Skeletal muscle satellite cell (primary cell): Measurements from ENCODE around the gene SHISA2.

ENCODE experiments used
- H3K27me3 ChIP-seq: 2 replicates; pipeline ENCODE4 v1.7.0; 2013; ENCODE audit warnings: low read length; ENCODE audit not compliant: control insufficient read depth, insufficient read depth
- H3K36me3 ChIP-seq: 2 replicates; pipeline ENCODE4 v1.7.0; 2013; ENCODE audit warnings: mild to moderate bottlenecking, control low read depth, low read length; ENCODE audit not compliant: insufficient read depth
- H3K4me1 ChIP-seq: 2 replicates; pipeline ENCODE4 v1.7.0; 2013; ENCODE audit warnings: low read length; ENCODE audit not compliant: control insufficient read depth, insufficient read depth
- H3K4me2 ChIP-seq: 2 replicates; pipeline ENCODE4 v1.7.0; 2013; ENCODE audit warnings: mild to moderate bottlenecking, low read length
- H3K4me3 ChIP-seq: 2 replicates; pipeline ENCODE4 v1.7.0; 2013; ENCODE audit warnings: low read length
- H3K9ac ChIP-seq: 2 replicates; pipeline ENCODE4 v1.7.0; 2013; ENCODE audit warnings: mild to moderate bottlenecking, low read depth, low read length, moderate library complexity
- H3K9me3 ChIP-seq: replicated peaks from 2 replicates; pipeline ENCODE4 v1.7.0; 2013; ENCODE audit warnings: mild to moderate bottlenecking, control low read depth, low read length

SHISA2 gene

DNA sequence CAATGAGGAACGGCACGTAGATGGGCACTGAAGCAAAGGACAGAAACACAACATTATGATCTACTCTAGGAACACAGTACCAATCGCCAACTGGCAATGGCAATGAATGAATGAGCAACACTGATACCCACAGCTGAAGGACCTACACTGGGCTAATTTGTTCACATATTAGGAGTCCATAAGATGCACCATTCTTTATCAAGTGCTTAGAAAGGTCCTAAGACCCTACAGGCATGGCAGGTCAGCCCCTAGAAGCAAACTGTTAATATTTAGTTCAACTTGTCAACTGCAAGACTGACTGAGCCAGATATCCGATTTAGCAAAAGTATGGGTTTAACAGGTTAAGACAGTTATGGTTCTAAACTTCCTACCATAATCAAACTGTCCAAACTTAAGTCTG, 4.8 kb downstream of the SHISA2 start:
- Histone ChIP-seq H3K4me2 (no peak overlapping the region), H3K36me3 (peaks cover 3% of the 10 kb centered on the region), H3K4me1 (no peaks in the 10 kb centered on the region), H3K27me3 (peaks cover 22% of the 10 kb centered on the region), H3K9me3 (no peaks in the 10 kb centered on the region), H3K9ac (no peak overlapping the region), H3K4me3 (no peak overlapping the region)

DNA sequence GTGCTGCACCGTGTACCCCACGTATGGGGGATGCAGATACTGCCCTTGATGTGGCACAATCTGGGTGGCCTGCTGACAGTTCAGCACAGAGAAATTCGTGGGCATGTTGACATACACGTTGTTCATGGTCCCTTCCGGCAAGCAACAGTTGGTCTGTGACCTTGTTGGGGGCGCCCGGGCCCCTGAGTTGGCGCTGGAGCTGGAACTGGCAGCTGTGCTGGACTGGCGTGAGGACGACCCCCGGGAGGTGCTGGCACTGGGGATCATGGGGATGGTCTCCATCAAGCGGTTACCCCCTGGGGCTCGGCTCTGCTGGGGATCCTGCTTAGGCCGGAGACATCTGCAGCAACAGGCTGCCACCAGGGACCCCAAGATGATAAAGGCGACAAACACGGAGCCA, 5.2 kb downstream of the SHISA2 start:
- no peak overlapping the region for H3K4me2 ChIP-seq
- peaks cover 22% of the 10 kb centered on the region for H3K27me3 ChIP-seq
- H3K4me1 ChIP-seq, result no peaks in the 10 kb centered on the region
- no peak overlapping the region for H3K9ac ChIP-seq
- H3K9me3 ChIP-seq, result no peaks in the 10 kb centered on the region
- no peak overlapping the region for H3K4me3 ChIP-seq
- H3K36me3 ChIP-seq, result peaks cover 3% of the 10 kb centered on the region

DNA sequence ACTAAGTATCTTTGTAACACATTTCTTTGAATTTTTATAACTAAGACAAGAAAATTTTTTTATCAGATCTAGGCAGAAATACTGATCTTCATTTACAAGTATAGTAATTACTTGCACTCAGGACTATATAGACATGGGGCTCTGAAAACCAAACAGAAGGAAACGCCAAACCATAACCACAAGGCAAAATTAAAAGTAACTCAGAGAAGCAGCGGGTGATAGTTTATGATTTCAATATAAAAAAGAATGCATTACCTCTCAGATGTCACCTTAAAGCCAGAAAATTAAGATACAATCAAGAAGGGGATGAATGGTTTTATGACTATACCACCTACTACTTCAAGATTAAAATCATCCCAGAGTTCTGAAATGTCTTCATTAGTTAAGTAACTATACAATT, 6.7 kb downstream of the SHISA2 start:
- H3K9ac ChIP-seq, result no peak overlapping the region
- H3K9me3 ChIP-seq, result no peaks in the 10 kb centered on the region
- H3K36me3 ChIP-seq, result peaks cover 3% of the 10 kb centered on the region
- no peak overlapping the region for H3K4me2 ChIP-seq
- H3K4me1 ChIP-seq, result no peaks in the 10 kb centered on the region
- no peak overlapping the region for H3K4me3 ChIP-seq
- H3K27me3 ChIP-seq, result peaks cover 15% of the 10 kb centered on the region

DNA sequence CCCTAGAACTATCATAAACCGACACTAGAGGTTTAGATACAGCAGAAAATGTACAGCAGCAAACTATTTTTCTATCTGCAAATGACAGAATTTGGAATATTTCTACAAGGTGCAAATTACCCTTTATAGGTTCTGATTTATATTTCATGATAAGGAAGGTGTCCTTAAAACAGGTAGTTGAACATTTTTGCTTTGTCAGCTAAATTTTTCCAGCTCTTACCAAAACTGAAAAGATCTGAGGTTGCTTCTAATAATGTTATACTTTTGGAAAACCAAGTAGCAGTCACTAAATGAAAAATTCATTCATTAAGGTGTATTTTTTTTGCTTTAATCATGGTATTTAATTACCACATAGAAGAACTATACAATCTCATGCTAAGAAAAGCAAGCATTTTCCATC, 9.0 kb downstream of the SHISA2 start:
- Histone ChIP-seq H3K4me1 (no peaks in the 10 kb centered on the region), H3K36me3 (peaks cover 3% of the 10 kb centered on the region), H3K9me3 (no peaks in the 10 kb centered on the region), H3K9ac (no peak overlapping the region), H3K4me3 (no peak overlapping the region), H3K4me2 (no peak overlapping the region), H3K27me3 (no peaks in the 10 kb centered on the region)

DNA sequence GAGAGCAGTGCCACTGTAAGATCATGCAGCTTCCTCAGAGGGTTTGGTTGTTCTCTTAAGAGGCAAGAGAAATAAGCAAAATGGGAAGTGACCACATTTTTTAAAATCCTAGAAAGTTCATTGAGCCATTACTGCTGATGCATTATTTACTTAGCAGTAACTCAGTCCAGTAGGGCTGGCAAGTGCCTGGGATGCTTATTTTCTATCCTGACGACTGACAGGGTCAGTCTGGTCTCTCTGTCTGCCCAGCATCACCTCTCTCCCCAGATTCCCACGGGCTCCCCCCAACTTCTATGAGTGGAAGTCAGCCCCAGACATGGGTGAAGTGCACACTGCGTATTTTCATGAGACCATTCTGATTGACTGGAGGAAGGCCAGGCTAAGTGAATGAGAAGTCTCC, 10.4 kb downstream of the SHISA2 start:
- no peak overlapping the region for H3K9ac ChIP-seq
- H3K4me3 ChIP-seq, result no peak overlapping the region
- no peak overlapping the region for H3K4me2 ChIP-seq
- H3K27me3 ChIP-seq, result no peaks in the 10 kb centered on the region
- no peaks in the 10 kb centered on the region for H3K36me3 ChIP-seq
- no peaks in the 10 kb centered on the region for H3K9me3 ChIP-seq
- H3K4me1 ChIP-seq, result no peaks in the 10 kb centered on the region

DNA sequence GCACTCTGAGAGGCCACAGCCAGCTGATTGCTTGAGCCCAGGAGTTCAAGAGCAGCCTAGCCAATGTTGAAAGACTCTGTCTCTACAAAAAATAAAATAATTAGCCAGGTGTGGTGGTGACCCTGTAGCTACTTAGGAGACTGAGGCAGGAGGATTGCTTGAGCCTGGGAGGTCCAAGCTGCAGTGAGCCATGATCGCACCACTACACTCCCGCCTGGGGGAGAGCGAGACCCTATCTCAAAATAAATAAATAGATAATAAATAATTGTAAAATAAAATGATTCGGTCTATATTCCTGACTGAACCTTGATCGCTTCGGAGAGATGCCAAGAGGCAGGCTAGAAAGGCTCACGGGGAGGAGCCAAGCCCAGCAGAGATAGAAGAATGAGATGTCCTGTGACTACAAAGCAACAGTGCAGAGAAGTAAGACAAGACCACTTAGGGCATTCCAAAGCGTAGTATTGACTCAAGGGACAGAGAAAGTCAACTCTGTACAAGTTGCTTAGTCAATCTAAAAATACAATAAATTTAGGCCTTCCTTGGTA, 12.8 kb downstream of the SHISA2 start:
- Histone ChIP-seq H3K36me3 (no peaks in the 10 kb centered on the region), H3K9ac (no peak overlapping the region), H3K4me2 (no peak overlapping the region), H3K9me3 (no peaks in the 10 kb centered on the region), H3K4me1 (no peaks in the 10 kb centered on the region), H3K4me3 (no peak overlapping the region), H3K27me3 (no peaks in the 10 kb centered on the region)

DNA sequence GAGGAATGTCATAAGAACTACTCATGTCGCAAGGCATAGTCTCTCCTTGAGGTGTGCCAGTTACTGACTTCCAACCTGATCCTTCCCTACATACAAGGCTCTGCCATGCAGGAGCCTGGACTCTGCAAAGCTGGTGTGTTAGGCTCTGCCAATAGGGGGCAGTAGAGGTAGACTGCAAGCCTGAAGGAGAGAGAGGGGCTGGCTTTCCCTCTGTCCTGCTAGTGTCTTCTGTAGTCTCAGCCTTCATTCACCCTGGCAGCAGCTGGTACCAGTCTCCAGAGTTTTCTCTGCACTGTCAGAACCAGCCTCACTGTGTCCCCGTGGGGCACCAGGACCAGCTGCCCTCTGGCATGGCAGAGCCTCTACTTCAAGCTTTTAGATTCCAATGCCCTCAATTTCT, 14.5 kb downstream of the SHISA2 start:
- H3K4me1 ChIP-seq, result no peaks in the 10 kb centered on the region
- no peak overlapping the region for H3K4me2 ChIP-seq
- H3K4me3 ChIP-seq, result no peak overlapping the region
- H3K9ac ChIP-seq, result no peak overlapping the region
- H3K27me3 ChIP-seq, result no peaks in the 10 kb centered on the region
- H3K9me3 ChIP-seq, result no peaks in the 10 kb centered on the region
- no peaks in the 10 kb centered on the region for H3K36me3 ChIP-seq

DNA sequence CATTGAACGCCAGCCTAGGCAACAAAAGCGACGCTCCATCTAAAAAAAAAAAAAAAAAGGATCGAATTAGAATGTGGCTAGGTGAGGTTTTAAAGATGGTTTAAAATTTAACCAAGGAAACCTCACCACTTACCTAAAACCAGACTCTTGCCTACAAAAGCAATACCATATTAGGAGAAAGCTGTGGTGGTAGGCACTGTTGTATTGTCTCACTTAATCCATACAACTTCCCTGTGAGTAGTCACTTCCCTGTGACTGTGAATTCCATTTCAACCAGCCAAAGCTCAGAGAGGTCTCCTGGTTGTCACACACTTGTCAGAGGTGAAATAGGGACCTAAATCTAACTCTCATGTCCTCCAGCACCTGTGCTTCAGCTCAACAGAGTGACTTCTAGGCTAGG, 15.4 kb downstream of the SHISA2 start:
- no peaks in the 10 kb centered on the region for H3K36me3 ChIP-seq
- H3K27me3 ChIP-seq, result no peaks in the 10 kb centered on the region
- no peaks in the 10 kb centered on the region for H3K9me3 ChIP-seq
- no peaks in the 10 kb centered on the region for H3K4me1 ChIP-seq
- no peak overlapping the region for H3K4me3 ChIP-seq
- H3K9ac ChIP-seq, result no peak overlapping the region
- H3K4me2 ChIP-seq, result no peak overlapping the region

DNA sequence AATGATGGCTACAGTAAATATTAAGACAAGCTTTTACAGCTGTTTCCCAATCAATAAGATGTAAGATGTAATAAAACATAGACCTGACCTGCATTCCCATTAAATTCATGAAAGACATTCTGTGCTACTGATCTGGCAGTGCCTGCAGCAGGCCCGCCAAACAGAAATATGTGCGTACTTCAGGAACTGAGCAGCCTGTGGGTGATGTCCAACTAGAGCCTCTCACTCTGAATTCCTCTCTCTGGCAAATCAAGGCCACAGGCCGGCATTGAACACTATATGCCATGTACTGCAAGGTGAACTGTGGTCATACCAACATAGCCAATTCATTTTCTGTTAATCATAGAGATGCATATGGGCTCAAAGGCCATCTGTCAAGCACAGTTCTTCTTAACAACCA, 17.8 kb downstream of the SHISA2 start:
- no peaks in the 10 kb centered on the region for H3K27me3 ChIP-seq
- H3K9ac ChIP-seq, result no peak overlapping the region
- no peak overlapping the region for H3K4me2 ChIP-seq
- no peaks in the 10 kb centered on the region for H3K9me3 ChIP-seq
- no peak overlapping the region for H3K4me3 ChIP-seq
- no peaks in the 10 kb centered on the region for H3K36me3 ChIP-seq
- H3K4me1 ChIP-seq, result no peaks in the 10 kb centered on the region

DNA sequence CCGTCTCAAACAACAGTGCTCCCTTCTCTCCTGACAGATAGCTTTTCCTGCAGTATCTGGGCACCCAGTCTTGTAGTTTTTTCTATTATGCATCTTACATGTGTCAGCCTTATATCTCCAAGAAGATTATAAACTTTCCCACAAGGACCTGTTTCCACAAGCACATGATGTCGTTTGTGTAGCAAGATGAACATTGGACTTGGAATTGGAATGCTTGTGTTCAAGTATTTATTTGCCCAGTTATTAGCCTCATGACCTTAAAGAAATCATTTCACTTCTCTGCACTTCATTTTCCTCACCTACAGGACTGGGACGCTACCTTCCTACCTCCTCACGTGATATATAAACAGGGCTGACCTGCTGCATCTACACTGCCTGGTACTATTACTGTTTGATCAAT, 21.5 kb downstream of the SHISA2 start:
- Histone ChIP-seq H3K27me3 (no peaks in the 10 kb centered on the region), H3K4me1 (no peaks in the 10 kb centered on the region), H3K4me2 (no peak overlapping the region), H3K4me3 (no peak overlapping the region), H3K9me3 (no peaks in the 10 kb centered on the region), H3K36me3 (no peaks in the 10 kb centered on the region), H3K9ac (no peak overlapping the region)

DNA sequence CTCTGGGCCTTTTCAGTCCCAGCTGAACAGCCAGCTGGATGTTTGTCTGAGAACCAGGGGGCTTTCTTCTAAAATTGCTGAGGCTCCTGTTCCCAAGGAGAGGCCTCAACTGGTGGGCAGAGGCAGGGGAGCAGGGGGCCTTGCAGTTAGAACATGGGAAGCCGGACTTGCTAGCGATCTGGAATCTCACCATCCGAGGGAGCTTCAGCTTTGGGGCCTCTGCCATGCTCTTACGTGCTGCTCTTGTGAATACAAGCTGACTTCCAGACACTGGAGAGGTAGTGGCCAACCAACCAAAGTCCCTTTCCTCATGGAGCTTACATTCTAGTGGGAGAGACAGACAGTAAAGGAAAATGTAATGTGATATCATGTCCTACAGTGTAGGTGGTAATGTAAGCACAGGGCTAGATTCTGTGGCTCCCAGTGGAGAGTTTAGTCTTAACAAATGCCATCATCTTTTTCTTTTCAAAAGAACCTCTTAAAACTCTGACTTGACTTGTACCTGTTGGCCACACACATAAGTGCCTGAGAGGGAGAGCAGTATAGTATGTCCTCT, 22.2 kb downstream of the SHISA2 start:
- no peak overlapping the region for H3K4me3 ChIP-seq
- H3K36me3 ChIP-seq, result no peaks in the 10 kb centered on the region
- no peaks in the 10 kb centered on the region for H3K27me3 ChIP-seq
- no peaks in the 10 kb centered on the region for H3K9me3 ChIP-seq
- no peak overlapping the region for H3K4me2 ChIP-seq
- H3K4me1 ChIP-seq, result no peaks in the 10 kb centered on the region
- H3K9ac ChIP-seq, result no peak overlapping the region

DNA sequence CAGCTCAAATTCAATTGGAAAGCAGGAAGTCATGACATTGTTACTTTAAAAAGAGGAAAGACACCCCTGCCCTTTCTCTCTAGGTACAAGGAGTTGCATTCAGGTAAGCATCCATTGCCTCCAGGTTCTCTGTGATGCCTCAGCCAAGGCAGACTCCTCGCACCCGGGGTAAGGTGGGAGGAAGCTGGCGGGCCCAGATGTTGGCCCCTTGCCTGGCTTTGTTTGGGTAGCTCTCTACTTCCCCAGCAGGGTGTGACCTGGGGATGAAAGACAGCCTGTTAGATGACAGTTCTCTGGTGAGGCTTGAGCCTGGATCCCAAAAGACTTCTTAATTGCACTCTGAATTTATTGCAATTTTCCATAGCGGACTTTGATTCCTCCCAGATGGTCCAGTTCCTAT, 25.6 kb downstream of the SHISA2 start:
- H3K4me1 ChIP-seq, result peaks cover 20% of the 10 kb centered on the region
- H3K4me2 ChIP-seq, result no peak overlapping the region
- H3K36me3 ChIP-seq, result no peaks in the 10 kb centered on the region
- H3K9ac ChIP-seq, result no peak overlapping the region
- H3K4me3 ChIP-seq, result no peak overlapping the region
- H3K27me3 ChIP-seq, result no peaks in the 10 kb centered on the region
- no peaks in the 10 kb centered on the region for H3K9me3 ChIP-seq
